AG09309 (cell line): ENCODE results near the gene RNF11.
A peak's percentile ranks its signal among the peaks of the same experiment; 100 is the strongest.

Experiments
- DNase-seq: peaks from one replicate; pipeline ENCODE4 v3.0.0-alpha.2; 2010; ENCODE audit warnings: low read depth
- H3K4me3 ChIP-seq: 2 replicates; pipeline ENCODE4 v1.5.1; 2011; ENCODE audit warnings: mild to moderate bottlenecking, low read depth, low read length, moderate library complexity; ENCODE audit not compliant: control insufficient read depth
- CTCF ChIP-seq: IDR thresholded peaks from 2 replicates; pipeline ENCODE4 v1.5.1; 2011; ENCODE audit warnings: mild to moderate bottlenecking, low read depth, low read length, inconsistent platforms; ENCODE audit not compliant: insufficient read depth, control insufficient read depth; ENCODE audit errors: missing control alignments

RNF11 gene

GRCh38 chr1:51263147-51263877, 27.2 kb downstream of the RNF11 start:
- no peak for TF ChIP-seq CTCF
- H3K4me3 ChIP-seq: no peak overlapping the region
- no peak for DNase-seq

- H3K4me3 ChIP-seq: no peak overlapping the region
- peak; percentile 87 for DNase-seq
- no peak for TF ChIP-seq CTCF
Measured at GRCh38 chr1:51264451-51264850, 28.4 kb downstream of the RNF11 start.

DNA sequence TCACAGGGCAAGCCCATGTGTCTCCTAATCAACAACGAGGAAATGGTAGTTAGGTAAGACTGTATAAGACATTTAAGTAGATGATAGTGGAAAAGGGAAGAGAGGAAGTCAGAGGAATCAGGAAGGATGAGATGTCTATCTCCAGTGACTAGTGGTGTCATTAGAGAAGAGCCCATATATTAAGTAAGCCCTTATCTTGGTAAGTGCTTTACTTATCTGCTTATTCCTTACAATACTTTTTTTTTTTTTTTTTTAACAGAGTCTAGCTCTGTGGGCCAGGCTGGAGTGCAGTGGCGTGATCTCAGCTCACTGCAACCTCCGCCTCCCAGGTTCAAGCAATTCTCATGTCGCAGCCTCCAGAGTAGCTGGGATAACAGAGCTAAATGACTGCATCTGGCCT, 29.5 kb downstream of the RNF11 start:
- no peak overlapping the region for H3K4me3 ChIP-seq
- DNase-seq: no peak
- TF ChIP-seq CTCF: no peak

GRCh38 chr1:51266181-51266580, 30.1 kb downstream of the RNF11 start:
- no peak overlapping the region for H3K4me3 ChIP-seq
- TF ChIP-seq CTCF: no peak
- no peak for DNase-seq

GRCh38 chr1:51266791-51267190, 30.7 kb downstream of the RNF11 start:
- no peak overlapping the region for H3K4me3 ChIP-seq
- TF ChIP-seq CTCF: no peak
- no peak for DNase-seq

DNA sequence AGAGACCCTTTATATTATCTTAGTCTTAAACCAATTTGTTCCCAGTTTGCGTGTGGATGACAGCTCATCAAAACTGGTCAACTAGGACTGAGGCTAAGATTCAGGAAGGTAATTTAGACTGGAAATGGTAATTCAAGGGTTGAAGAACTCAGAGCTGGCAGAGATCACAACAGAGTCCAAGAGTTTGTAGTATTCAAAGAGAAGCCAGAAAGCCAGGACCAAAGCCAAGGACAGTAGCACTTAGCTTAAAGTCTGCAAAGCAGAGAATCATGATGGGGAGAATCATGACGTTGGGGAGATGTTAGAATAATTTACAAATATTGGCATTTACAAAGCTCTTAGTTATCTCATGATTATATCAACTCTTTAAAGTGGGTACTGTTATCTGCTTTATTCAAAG, 32.6 kb downstream of the RNF11 start:
- DNase-seq: no peak
- TF ChIP-seq CTCF: no peak
- no peak overlapping the region for H3K4me3 ChIP-seq
